GM23338 (cell line): ENCODE data around the gene ST6GALNAC3. TPM values are rescaled to one million over a fixed set of nuclear protein-coding genes. Genes with fewer than 3 reads are reported as not detected.

Experiments used
- ATAC-seq: fragments of 200-7000 bp; cut with Tn5 transposase; 3 replicates; pipeline ENCODE4 v1.9.1; 2020
- DNase-seq: peaks from one replicate; pipeline ENCODE4 v3.0.0-alpha.2; 2015; ENCODE audit warnings: low spot score
- H2AFZ ChIP-seq: fragments of 200-600 bp; sonication (generic); 2 replicates; pipeline ENCODE4 v1.8.0; 2016; ENCODE audit warnings: antibody characterized with exemption, mild to moderate bottlenecking, moderate library complexity
- H3F3A ChIP-seq: fragments of 200-600 bp; sonication (generic); replicated peaks from 2 replicates; pipeline ENCODE4 v1.8.0; 2017; ENCODE audit warnings: antibody characterized with exemption, mixed run types, low read depth
- H3K27ac ChIP-seq: fragments of 200-600 bp; sonication (generic); 2 replicates; pipeline ENCODE4 v1.6.1; 2016; ENCODE audit warnings: low read depth
- H3K27me3 ChIP-seq: fragments of 200-600 bp; sonication (generic); 2 replicates; pipeline ENCODE4 v1.8.0; 2016; ENCODE audit warnings: mild to moderate bottlenecking, mixed run types, moderate library complexity; ENCODE audit not compliant: insufficient read depth
- H3K36me3 ChIP-seq: fragments of 200-600 bp; sonication (generic); 2 replicates; pipeline ENCODE4 v1.8.0; 2016; ENCODE audit warnings: mild to moderate bottlenecking; ENCODE audit not compliant: insufficient read depth
- H3K4me1 ChIP-seq: fragments of 200-600 bp; sonication (generic); 2 replicates; pipeline ENCODE4 v1.8.0; 2016; ENCODE audit warnings: mild to moderate bottlenecking, moderate library complexity; ENCODE audit not compliant: insufficient read depth
- H3K4me2 ChIP-seq: fragments of 200-600 bp; sonication (generic); 2 replicates; pipeline ENCODE4 v1.7.1; 2017; ENCODE audit warnings: mixed run types
- H3K4me3 ChIP-seq: fragments of 200-600 bp; sonication (generic); 2 replicates; pipeline ENCODE4 v1.6.1; 2016; ENCODE audit warnings: mixed run types
- H3K79me2 ChIP-seq: fragments of 200-600 bp; sonication (generic); replicated peaks from 2 replicates; pipeline ENCODE4 v1.8.0; 2017; ENCODE audit warnings: mild to moderate bottlenecking; ENCODE audit not compliant: insufficient read depth
- H3K9me2 ChIP-seq: fragments of 200-600 bp; sonication (generic); 2 replicates; pipeline ENCODE4 v1.8.0; 2017; ENCODE audit not compliant: insufficient read depth
- H4K20me1 ChIP-seq: fragments of 200-600 bp; sonication (generic); replicated peaks from 2 replicates; pipeline ENCODE4 v1.8.0; 2017; ENCODE audit warnings: mild to moderate bottlenecking; ENCODE audit not compliant: insufficient read depth
- H3K27ac Mint-ChIP-seq: 2 replicates; pipeline ENCODE4 v1.8.0; 2020; ENCODE audit warnings: inconsistent platforms, mild to moderate bottlenecking, moderate library complexity, mixed read lengths
- H3K27me3 Mint-ChIP-seq: 3 replicates; pipeline ENCODE4 v1.8.0; 2022; ENCODE audit warnings: low read depth, mild to moderate bottlenecking, moderate library complexity, mixed read lengths, inconsistent platforms; ENCODE audit not compliant: insufficient read depth, poor library complexity
- H3K36me3 Mint-ChIP-seq: 3 replicates; pipeline ENCODE4 v1.8.0; 2021; ENCODE audit warnings: low read depth, mild to moderate bottlenecking, inconsistent platforms, moderate library complexity, mixed read lengths
- H3K4me1 Mint-ChIP-seq: 3 replicates; pipeline ENCODE4 v1.8.0; 2020; ENCODE audit warnings: mild to moderate bottlenecking, inconsistent platforms, mixed read lengths
- H3K4me3 Mint-ChIP-seq: 3 replicates; pipeline ENCODE4 v1.8.0; 2021; ENCODE audit warnings: moderate library complexity, mild to moderate bottlenecking, inconsistent platforms, mixed read lengths
- H3K9me3 Mint-ChIP-seq: 3 replicates; pipeline ENCODE4 v1.8.0; 2020; ENCODE audit warnings: moderate library complexity, mild to moderate bottlenecking, inconsistent platforms, mixed read lengths
- EZH2 ChIP-seq: fragments of 200-600 bp; sonication (generic); IDR thresholded peaks from one replicate; pipeline ENCODE4 v1.8.0; 2017; ENCODE audit warnings: antibody characterized with exemption, mild to moderate bottlenecking, low read depth; ENCODE audit not compliant: unreplicated experiment
- POLR2AphosphoS5 ChIP-seq: IDR thresholded peaks from 2 replicates; pipeline ENCODE4 v1.6.1; 2016; ENCODE audit warnings: antibody characterized with exemption, low read depth
- STAT1 ChIP-seq: IDR thresholded peaks from one replicate; pipeline ENCODE4 v1.6.1; 2016; ENCODE audit warnings: antibody characterized with exemption; ENCODE audit not compliant: unreplicated experiment
- ZNF331 ChIP-seq: fragments of 250-450 bp; sonication (Bioruptor Pico); IDR thresholded peaks from 2 replicates; pipeline ENCODE4 v1.5.0; 2020; ENCODE audit warnings: low read depth, mild to moderate bottlenecking, moderate library complexity
- polyA plus RNA-seq: library from polyadenylated mRNA; unstranded; fragments of >200 nt; fragmentation: Nextera tagmentation; extraction: Ambion mirVana; gene quantifications from 2 replicates; pipeline ENCODE4 v1.2.1, GENCODE V29; 2016
- total RNA-seq: library from RNA; depleted of rRNA; stranded (reverse); fragments of >200 nt; shearing (Covaris generic); gene quantifications from 2 replicates; pipeline ENCODE4 v1.2.3, GENCODE V29; 2014
- TF ChIP-seq, protein P1 (sequence below), 2 experiments: fragments of 200-600 bp in 1 of 2; sonication (generic) in 1 of 2; conservative IDR thresholded peaks; 2 replicates each; pipeline versions ENCODE4 v1.5.1 to v1.6.1; 2016 to 2017; ENCODE audit warnings: antibody characterized with exemption in 2 of 2, low read depth in 2 of 2, mild to moderate bottlenecking in 2 of 2, moderate library complexity in 1 of 2
- TF ChIP-seq, protein P2 (sequence below): fragments of 250-450 bp; sonication (Bioruptor Pico); IDR thresholded peaks from 2 replicates; pipeline ENCODE4 v1.5.0; 2020; ENCODE audit warnings: mild to moderate bottlenecking, moderate library complexity

ST6GALNAC3 gene
- total and polyA plus RNA-seq, 2 experiments from 2014 or later: 4.7 to 11.6 TPM

DNA sequence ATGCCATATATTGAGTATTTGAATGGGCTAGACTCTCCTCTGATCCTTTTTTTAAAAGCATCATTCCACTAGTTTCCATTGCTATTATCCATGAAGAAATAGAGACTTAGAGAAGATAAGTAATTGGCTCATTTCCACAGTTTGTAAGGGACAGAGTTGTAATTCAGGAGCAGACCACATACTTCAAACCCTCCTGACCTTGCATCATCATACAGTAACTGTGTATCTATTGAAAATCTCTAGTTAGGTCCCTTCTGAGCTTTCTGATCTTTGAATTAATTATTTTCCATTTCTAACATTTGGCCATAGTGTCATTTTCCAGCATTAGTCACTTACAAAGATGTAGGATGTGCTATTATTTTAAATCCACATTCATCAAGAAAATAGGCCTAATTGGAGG, 406.3 kb downstream of the ST6GALNAC3 start:
- Histone ChIP-seq H3F3A (no peaks in the 10 kb centered on the region), H3K4me1 (no peaks in the 10 kb centered on the region), H3K27ac (no peak overlapping the region), H2AFZ (no peak overlapping the region), H3K9me2 (no peaks in the 10 kb centered on the region), H3K27me3 (no peaks in the 10 kb centered on the region), H3K4me3 (no peak overlapping the region), H4K20me1 (no peaks in the 10 kb centered on the region), H3K4me2 (no peak overlapping the region), H3K79me2 (no peaks in the 10 kb centered on the region), H3K36me3 (no peaks in the 10 kb centered on the region)
- Mint-ChIP-seq H3K36me3 (peaks cover 3% of the 10 kb centered on the region; the same call in 1 of the 3 replicates), H3K4me1 (peaks cover 4% of the 10 kb centered on the region), H3K27me3 (no peaks in the 10 kb centered on the region), H3K9me3 (no peaks in the 10 kb centered on the region), H3K27ac (no peak overlapping the region), H3K4me3 (no peak overlapping the region)
- ATAC-seq (no peak), DNase-seq (no peak)
- TF ChIP-seq STAT1 (no peak), POLR2AphosphoS5 (no peak)

DNA sequence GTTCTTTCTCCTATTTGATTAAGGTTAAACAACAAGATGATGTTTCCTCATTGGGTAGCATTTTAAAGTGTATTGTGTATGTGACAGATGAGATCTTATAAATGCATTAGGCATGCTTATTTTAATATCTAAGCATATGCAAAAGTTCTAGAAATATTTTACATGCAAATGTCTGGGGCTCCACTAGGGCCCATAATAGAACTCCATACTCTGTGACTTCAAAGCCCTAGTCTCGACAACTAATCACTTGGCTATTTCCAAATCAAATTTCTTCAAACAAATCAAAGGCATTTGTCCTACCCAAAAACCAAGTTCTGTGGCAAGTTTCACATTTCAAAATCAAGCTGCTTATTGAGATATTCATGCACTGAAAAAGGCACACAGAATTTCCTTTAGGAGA, 407.1 kb downstream of the ST6GALNAC3 start:
- Mint-ChIP-seq H3K4me1 (peaks cover 4% of the 10 kb centered on the region), H3K9me3 (no peaks in the 10 kb centered on the region), H3K36me3 (peaks cover 3% of the 10 kb centered on the region; the same call in 1 of the 3 replicates), H3K27ac (no peak overlapping the region), H3K4me3 (no peak overlapping the region), H3K27me3 (no peaks in the 10 kb centered on the region)
- no peak overlapping the region for H3K4me3 ChIP-seq
- ATAC-seq (no peak), DNase-seq (no peak)
- H4K20me1 ChIP-seq: no peaks in the 10 kb centered on the region
- no peaks in the 10 kb centered on the region for H3K9me2 ChIP-seq
- H3F3A ChIP-seq: no peaks in the 10 kb centered on the region
- no peaks in the 10 kb centered on the region for H3K27me3 ChIP-seq
- no peak overlapping the region for H3K4me2 ChIP-seq
- H3K79me2 ChIP-seq: no peaks in the 10 kb centered on the region
- TF ChIP-seq, protein P1, sequence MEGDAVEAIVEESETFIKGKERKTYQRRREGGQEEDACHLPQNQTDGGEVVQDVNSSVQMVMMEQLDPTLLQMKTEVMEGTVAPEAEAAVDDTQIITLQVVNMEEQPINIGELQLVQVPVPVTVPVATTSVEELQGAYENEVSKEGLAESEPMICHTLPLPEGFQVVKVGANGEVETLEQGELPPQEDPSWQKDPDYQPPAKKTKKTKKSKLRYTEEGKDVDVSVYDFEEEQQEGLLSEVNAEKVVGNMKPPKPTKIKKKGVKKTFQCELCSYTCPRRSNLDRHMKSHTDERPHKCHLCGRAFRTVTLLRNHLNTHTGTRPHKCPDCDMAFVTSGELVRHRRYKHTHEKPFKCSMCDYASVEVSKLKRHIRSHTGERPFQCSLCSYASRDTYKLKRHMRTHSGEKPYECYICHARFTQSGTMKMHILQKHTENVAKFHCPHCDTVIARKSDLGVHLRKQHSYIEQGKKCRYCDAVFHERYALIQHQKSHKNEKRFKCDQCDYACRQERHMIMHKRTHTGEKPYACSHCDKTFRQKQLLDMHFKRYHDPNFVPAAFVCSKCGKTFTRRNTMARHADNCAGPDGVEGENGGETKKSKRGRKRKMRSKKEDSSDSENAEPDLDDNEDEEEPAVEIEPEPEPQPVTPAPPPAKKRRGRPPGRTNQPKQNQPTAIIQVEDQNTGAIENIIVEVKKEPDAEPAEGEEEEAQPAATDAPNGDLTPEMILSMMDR (conservative IDR thresholded peaks at IDR 0.05; ENCODE audit: low read depth in 2 of 2): no peak
- no peak for TF ChIP-seq STAT1
- TF ChIP-seq, protein P2, sequence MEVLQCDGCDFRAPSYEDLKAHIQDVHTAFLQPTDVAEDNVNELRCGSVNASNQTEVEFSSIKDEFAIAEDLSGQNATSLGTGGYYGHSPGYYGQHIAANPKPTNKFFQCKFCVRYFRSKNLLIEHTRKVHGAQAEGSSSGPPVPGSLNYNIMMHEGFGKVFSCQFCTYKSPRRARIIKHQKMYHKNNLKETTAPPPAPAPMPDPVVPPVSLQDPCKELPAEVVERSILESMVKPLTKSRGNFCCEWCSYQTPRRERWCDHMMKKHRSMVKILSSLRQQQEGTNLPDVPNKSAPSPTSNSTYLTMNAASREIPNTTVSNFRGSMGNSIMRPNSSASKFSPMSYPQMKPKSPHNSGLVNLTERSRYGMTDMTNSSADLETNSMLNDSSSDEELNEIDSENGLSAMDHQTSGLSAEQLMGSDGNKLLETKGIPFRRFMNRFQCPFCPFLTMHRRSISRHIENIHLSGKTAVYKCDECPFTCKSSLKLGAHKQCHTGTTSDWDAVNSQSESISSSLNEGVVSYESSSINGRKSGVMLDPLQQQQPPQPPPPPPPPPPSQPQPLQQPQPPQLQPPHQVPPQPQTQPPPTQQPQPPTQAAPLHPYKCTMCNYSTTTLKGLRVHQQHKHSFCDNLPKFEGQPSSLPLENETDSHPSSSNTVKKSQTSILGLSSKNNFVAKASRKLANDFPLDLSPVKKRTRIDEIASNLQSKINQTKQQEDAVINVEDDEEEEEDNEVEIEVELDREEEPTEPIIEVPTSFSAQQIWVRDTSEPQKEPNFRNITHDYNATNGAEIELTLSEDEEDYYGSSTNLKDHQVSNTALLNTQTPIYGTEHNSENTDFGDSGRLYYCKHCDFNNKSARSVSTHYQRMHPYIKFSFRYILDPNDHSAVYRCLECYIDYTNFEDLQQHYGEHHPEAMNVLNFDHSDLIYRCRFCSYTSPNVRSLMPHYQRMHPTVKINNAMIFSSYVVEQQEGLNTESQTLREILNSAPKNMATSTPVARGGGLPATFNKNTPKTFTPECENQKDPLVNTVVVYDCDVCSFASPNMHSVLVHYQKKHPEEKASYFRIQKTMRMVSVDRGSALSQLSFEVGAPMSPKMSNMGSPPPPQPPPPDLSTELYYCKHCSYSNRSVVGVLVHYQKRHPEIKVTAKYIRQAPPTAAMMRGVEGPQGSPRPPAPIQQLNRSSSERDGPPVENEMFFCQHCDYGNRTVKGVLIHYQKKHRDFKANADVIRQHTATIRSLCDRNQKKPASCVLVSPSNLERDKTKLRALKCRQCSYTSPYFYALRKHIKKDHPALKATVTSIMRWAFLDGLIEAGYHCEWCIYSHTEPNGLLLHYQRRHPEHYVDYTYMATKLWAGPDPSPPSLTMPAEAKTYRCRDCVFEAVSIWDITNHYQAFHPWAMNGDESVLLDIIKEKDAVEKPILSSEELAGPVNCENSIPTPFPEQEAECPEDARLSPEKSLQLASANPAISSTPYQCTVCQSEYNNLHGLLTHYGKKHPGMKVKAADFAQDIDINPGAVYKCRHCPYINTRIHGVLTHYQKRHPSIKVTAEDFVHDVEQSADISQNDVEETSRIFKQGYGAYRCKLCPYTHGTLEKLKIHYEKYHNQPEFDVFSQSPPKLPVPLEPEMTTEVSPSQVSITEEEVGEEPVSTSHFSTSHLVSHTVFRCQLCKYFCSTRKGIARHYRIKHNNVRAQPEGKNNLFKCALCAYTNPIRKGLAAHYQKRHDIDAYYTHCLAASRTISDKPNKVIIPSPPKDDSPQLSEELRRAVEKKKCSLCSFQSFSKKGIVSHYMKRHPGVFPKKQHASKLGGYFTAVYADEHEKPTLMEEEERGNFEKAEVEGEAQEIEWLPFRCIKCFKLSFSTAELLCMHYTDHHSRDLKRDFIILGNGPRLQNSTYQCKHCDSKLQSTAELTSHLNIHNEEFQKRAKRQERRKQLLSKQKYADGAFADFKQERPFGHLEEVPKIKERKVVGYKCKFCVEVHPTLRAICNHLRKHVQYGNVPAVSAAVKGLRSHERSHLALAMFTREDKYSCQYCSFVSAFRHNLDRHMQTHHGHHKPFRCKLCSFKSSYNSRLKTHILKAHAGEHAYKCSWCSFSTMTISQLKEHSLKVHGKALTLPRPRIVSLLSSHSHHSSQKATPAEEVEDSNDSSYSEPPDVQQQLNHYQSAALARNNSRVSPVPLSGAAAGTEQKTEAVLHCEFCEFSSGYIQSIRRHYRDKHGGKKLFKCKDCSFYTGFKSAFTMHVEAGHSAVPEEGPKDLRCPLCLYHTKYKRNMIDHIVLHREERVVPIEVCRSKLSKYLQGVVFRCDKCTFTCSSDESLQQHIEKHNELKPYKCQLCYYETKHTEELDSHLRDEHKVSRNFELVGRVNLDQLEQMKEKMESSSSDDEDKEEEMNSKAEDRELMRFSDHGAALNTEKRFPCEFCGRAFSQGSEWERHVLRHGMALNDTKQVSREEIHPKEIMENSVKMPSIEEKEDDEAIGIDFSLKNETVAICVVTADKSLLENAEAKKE: no peak
- TF ChIP-seq ZNF331 (CRISPR knock-in tag): no peak
- TF ChIP-seq POLR2AphosphoS5: no peak
- TF ChIP-seq EZH2: no peak
- no peak overlapping the region for H2AFZ ChIP-seq
- no peak overlapping the region for H3K27ac ChIP-seq
- no peaks in the 10 kb centered on the region for H3K4me1 ChIP-seq
- H3K36me3 ChIP-seq: no peaks in the 10 kb centered on the region
